DMS53 (cell line): ENCODE data around the gene HEYL.

Experiments used
- DNase-seq: peaks from one replicate; lab custom pipeline; 2025; lab: John Stamatoyannopoulos, UW

The HEYL gene

GRCh38 chr1:39663559-39663958, 24.1 kb upstream of the HEYL start:
- peak; percentile 20 for DNase-seq

- no peak for DNase-seq
Measured at GRCh38 chr1:39662861-39663260, 23.4 kb upstream of the HEYL start.

GRCh38 chr1:39659538-39659937, 20.1 kb upstream of the HEYL start:
- no peak for DNase-seq

DNA sequence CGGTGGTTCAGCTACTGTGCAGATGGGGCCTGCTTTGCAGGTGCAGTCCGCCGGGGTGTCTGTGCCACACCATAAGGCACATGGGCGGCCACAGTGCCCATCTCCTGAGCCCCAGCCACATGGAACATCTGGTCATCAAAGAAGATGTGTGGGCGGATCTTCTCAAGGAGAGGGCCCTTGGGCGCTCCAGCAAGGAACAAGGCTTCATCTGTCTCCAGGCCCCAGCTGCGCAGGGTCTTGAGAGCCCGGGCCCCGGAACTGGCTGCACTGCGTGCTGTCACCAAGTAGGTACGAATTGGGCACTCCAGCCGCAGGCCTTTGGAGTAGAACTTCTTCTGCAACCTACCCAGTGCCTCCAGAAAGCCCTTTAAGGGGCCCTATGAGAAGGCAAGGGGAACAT, 19.7 kb upstream of the HEYL start:
- DNase-seq, result no peak

DNA sequence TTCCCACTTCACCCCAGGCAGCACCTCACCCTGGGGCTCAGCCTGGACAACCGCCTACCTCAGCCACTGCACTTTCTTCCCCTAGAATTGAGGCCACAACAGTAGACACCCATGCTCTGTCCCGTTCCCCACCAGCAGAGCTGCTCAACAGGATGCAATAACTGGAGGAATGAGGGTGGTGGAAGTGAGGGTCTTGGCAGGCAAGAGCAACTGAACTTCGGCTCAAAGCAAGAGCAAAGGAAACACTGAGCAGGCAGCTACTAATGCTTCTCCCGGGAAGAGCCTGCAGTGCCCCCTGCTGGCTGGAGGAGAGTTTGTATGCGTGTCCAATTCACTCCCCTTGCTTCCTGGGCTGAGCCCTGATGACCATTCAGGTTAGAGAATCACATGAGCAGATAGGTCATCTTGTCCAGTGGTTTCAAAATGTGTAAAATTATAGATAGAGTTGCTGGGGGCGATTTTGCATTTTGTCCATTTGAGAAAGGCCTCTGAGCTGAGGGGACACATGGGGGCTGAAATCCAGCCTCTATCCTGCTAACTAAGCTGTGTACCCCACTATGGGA, 18.6 kb upstream of the HEYL start:
- peak; percentile 88 for DNase-seq

DNA sequence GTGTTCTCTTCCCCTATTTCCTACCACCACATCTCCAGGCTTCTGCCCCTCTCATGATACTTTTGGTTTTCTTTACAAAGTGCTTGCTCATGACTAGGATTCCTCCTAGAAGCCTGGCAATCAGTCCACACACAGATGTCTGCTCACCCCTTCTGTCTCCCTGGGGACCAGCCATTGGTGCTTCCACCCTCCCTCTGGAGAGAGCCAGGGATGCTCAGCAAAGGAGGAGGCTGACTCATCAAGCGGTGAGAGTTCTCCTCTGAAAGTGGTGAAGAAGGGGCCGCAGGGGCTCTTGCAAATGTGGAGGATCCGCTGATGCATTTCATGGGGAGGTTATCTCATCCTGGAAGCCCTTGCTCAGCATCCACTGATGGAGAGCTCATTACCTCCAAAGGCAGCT, 18.0 kb upstream of the HEYL start:
- no peak for DNase-seq

DNA sequence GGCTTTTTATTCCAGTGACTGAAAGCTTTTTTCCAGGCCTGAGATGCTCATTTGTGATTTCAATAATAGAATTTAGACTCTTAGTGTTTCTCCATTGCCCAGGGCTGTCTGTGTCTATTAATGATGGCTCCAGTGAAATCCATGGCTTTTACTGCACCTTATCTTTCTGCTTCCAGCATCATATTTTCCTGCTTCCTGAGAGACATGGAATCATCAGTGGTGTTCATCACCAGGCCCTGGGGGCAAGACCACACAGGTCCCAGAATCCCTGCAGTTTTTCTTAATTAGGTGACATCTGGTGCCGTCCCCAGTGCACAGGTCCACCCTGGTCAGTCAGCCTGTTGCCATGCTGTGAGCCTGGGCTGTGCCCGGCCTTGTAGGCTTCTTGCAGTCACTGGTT, 16.9 kb upstream of the HEYL start:
- no peak for DNase-seq

DNA sequence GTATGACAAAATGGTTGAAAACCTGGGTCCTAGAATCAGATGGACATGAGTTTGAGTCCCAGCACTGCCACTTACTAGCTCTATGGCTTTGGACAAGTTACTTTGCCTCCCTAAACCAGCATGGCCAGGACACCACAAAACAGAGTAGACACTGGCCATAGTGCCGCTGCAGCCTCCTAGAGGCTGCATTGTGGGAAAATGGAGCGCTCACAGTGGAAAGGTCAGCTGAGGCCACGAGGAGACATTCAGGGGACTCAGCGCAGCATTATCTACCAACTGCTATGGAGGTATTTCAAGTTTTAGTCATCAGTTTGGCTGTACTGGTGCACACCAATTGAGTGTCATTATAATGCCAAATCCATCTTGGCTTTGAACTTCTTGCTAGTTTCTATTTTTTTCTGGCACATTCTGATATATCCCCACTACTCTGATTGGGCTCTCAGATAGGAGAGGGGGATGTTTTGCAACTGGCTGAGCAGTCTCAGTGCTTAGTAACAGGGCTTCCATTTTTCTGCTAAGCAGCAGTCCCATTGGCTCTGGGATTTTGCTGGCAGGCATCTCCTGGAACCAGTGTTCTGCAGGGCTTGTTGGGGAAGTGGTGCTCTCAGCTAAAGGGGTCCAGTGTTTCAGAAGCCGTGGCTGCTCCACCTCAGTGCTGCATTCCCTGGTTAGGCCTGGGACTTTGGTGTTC, 16.3 kb upstream of the HEYL start:
- DNase-seq, result no peak

- DNase-seq, result no peak
Measured at GRCh38 chr1:39654291-39654690, 14.8 kb upstream of the HEYL start.

DNA sequence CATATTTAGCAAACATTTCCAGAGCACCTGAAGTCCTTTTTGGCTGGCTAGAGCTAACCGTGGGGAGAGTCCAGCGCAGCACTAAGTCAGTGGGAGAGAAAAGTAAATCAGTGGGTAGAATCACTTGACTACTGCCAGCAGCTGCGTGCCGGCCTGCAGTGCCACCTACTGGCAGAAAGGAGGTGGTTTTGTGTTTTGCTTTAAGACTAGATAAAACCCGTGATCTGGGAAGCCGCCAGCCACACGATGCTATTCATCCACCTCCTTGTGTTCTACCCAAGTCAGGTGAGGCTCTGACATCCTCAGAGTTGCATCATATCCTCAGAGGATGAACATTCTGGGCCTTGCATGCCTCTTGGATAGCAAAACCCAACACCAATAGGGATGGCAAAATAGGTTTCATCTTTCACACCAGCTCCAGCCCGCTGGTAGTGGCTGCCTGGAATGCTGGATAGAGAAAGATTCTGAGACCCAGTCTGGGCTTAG, 14.1 kb upstream of the HEYL start:
- DNase-seq, result peak; percentile 89

DNA sequence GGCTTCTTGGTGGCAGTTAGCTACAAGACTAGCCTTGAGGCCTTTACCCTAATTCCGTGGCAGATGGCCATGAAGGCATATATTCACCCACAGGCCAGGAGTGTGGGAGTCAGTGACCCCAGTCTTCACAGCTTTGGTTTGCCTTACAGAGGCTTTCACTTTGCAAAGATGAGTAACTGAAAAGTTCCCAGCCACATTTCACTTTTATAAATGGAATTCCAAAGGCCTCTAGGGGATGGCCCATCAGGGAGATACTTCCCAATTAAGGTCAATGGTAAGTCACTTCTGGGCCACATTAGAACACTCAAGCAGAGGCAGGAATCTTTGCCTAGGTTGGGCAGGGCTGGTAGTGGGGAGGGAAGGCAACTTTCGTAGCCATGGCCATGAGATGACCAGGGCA, 13.1 kb upstream of the HEYL start:
- DNase-seq, result no peak

DNA sequence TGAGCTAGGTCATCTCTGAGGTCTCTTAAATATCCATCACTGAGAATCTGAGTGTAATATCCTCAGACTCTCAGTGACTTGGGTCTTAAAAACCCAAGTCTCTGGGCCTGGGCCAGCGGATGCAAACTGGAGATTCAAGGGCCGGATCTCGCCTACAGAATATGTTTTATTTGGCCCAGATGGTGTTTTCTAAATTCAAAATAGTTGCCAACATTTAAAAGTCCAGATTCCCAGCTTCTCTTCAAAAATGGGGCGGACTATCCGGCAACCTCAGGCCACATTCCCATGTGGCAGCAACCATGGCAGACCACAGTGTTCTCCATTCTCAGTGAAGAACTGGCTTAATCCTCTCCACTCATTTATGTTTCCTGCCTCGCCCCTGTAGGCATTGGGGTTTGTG, 12.7 kb upstream of the HEYL start:
- DNase-seq, result no peak

- peak; percentile 25 for DNase-seq
Measured at GRCh38 chr1:39650431-39650830, 11.0 kb upstream of the HEYL start.

GRCh38 chr1:39649636-39650185, 10.3 kb upstream of the HEYL start:
- DNase-seq, result no peak

- DNase-seq, result no peak
Measured at GRCh38 chr1:39648496-39648895, 9.1 kb upstream of the HEYL start.

- no peak for DNase-seq
Measured at GRCh38 chr1:39647247-39647646, 7.8 kb upstream of the HEYL start.

DNA sequence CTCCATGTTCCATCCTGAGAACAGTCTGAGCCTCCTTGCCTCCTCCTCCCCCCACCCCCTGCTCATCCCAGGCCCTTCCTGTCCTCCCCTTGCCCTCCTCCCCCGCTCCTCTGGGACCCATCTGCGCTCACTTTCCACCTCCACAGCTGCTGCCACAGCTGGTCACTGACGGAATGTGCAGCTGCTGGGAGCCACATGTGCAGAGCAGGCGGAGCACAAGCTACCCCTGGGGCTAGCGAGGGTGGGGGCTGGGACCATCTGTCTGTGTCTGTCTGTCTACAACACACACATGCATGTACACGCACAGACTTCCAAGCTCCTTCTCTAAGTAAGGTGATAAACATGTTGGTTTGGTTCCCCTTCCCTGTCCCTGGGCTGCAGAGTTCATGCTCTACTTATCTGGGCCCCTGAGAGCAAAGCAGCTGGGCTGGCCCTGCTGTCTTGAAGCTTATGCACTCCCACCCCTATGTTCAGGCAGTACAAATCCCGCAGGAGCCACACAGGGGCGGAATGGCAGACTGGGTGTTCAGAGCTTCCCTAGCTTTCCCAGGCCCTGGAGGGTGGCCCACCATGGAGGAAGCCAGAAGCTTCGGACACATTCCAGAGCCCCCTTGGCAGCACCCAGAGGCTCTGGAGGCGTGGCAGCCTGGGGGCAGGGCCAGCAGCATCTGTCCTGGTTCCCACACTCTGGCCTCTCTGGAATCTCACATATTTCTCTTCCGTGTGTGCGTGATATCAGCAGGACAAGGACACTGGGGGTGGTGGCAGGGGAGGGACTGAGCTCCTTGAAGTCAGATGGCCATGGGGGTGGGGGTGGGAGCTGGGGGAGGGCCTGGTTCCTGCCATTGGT, 7.0 kb upstream of the HEYL start:
- DNase-seq, result peak; percentile 37

DNA sequence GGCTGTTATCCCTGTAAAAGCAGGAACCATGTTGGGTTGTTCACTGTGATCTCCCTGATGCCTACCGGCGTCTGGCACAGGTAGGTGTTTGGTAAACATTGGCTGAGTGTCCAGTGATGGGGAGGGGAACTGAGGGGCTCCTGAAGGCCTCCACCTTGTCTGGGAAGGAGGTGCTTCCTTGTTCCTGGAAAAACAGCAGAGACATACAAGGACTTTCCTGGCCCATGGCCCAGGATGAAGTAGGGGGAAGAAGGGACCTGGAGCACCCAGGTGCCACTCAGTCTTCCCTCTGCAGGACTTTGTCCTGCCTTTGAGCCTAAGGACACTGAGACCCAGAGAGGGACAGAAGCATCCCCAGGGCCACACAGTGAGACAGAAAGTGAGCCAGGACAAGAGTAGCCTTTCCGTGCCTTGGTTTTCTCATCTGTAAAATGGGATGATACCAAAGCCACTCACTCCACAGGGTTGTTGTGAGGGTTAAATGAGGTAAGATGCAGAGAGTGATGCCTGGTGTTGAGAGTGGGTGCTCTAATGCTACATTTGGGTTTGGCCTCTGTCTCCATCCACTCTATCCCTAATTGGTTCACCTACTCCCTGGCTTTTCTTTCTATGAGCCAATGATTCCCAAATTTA, 6.1 kb upstream of the HEYL start:
- no peak for DNase-seq

GRCh38 chr1:39643705-39644104, 4.3 kb upstream of the HEYL start:
- no peak for DNase-seq

- no peak for DNase-seq
Measured at GRCh38 chr1:39642796-39643195, 3.4 kb upstream of the HEYL start.

DNA sequence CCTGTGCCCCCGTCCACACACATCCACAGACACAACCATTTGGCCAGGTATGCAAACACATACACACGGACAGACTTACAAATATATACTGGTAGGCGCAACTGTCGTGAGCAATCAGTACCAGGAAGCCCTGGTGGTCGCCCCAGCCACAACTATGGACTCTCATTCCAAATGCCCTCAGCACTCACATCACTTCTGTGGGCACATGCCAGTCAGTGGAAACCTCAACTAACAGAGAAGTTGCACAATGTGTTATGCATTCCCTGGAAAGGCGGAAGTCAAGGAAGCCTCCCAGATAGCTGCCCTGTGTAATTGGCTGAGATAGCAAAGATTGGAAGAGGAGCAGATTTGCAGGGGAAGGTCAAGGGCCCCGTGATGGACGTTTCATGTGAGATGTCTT, 1.4 kb upstream of the HEYL start:
- DNase-seq, result no peak

DNA sequence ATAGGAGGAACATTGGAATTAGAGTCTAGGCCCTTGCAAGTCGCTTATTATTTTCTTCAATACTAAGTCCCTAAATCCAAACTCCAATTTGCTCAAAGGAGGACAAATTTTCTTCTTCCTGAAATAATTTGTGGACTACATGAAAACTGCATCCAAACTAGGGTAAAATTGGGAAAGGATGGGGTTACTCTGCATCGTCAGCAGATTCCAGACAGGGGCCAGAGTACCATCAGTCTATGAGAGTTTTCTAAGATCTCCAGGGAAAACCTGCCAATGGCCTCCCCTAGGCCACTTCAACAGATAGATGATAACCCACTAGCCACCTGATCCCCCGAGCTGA, 508 bp downstream of the HEYL start:
- DNase-seq, result no peak

DNA sequence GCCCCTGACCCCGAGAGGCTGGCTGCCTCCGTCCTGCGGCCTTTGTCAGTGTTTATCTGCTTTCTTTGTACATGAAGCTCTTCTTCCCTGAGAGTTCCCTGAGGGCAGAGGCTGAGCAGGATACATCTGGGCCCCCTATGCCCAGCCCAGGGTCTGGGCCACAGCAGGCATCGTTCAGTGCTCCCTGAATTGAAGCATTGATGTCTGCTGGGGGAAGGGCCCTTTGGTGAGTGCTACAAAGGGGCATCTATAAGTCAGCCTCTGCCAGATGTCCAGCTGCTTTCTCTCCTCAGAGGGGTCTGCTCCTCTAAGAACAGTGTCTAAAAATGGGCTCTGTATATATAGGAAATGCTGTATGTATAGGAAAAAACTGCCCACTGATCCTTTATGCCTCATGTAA, 2.1 kb downstream of the HEYL start:
- DNase-seq, result no peak
